Activated CD4-positive, alpha-beta T cell treated with anti-CD3 and anti-CD28 coated beads, Interleukin-2, amount 50 U/mL, for 4 hours (primary cell): ENCODE results near the gene ECPAS.
"Not testable (repeated sequence)": the region's sequence is repeated elsewhere in the genome, so short reads cannot be mapped to it uniquely, and the experiment has no call there.

Experiments used
- DNase-seq, 2 experiments: peaks; one replicate each; pipeline ENCODE4 v3.0.0-alpha.2; 2020

Gene ECPAS

GRCh38 chr9:111411266-111411665, 72.9 kb downstream of the ECPAS start:
- no peak for DNase-seq

GRCh38 chr9:111407813-111408212, 76.4 kb downstream of the ECPAS start:
- DNase-seq = no peak

- DNase-seq = no peak
These were observed 78.5 kb downstream of the ECPAS start for GRCh38 chr9:111405701-111406100.

GRCh38 chr9:111401486-111401885, 82.7 kb downstream of the ECPAS start:
- DNase-seq = not testable (repeated sequence)

GRCh38 chr9:111400564-111400898, 83.7 kb downstream of the ECPAS start:
- DNase-seq = no peak

DNA sequence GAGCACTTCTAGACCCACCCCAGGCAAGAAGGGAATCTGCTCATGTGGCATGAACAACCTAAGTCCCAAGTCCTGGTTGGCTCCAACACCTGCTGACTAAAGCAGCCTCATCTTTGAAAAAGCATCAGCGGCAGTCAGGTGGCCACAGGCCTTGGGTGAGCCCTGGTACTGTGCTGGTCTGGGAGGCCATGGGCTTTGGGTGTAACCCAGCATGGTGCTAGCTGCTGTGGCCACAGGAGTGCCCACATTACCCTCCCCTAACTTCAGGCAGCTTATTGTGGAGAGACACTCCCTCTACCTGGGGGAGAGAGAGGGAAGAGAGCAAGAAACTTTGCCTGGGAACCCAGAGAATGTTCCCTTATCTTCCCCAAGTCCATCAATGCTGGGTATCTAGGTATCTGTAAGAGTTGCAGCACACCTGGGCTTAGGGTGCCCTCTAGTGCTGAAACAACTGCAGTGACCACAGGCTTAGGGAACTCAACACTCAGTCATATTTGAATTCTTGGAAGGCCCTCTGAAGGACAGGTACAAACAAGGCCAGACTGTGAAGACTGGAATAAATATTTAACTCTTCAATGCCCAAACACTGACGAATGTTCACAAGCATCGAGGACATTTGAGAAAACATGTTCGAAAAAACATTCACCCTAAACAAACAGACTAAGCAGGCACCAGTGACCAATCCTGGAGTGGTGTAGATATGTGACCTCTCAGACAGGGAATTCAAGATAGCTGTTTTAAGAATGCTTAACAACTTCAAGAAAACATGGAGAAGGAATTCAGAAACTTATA, 84.2 kb downstream of the ECPAS start:
- DNase-seq = no peak

DNA sequence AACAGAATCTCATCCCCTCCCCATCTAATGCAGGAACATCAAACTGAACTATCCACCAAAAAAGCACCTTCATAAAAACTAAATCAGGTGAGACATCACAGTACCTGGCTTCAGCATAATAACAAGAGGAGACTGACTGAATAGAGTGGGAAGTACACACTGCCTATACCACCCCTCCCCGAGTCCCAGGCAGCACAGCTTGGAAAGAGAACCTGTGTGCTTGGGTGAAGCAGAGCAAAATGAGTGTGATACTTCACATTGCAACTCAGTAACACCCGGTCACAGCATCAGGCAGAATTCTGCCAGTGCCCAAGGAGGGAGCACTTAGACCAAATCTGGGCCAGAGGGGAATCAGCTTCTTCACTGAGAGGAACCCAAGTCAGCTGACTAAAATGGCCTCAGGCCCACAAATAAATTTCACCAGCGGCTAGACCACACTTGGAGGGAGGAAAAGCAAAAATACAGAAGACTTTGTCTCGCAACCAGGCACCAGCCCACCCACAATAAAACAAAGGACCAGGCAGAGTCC, 84.9 kb downstream of the ECPAS start:
- no peak for DNase-seq

DNA sequence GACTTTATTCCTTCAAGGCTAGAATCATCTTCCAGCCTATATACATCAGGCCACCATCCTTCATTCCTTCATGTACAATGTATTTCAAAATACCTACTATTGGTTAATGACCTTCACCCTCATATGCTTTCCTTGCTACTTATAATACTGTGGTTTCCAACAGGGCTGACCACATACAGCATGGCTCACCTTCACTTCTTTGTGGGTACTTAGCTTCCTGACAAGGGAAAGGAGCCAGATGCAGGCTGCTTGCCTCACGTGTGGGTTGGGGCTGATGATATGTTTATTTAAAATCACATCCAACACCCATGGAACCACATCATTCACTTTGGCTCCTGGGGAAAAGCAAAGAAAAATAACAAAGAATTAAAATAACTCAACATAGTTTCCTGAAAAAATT, 90.2 kb downstream of the ECPAS start:
- DNase-seq = no peak

- DNase-seq = no peak
These were observed 94.8 kb downstream of the ECPAS start for GRCh38 chr9:111389406-111389805.

DNA sequence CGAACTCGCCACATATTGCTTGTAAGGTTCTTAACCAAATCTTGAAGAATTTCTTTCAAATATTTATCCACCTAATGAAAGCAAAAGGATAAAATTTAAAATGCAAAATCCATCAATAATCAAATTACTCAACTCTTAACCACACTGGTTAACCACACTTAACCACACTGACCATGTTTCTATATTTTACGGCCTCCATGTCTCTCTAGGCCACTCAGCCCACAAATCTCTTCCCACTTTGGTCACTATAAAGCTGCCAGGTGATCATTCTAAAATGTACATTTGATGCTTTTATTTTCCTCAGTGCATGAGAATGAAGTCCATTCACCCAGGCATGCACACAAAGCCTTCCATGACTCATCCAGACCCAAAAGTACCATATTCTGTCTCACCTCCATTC, 97.8 kb downstream of the ECPAS start:
- DNase-seq = no peak

DNA sequence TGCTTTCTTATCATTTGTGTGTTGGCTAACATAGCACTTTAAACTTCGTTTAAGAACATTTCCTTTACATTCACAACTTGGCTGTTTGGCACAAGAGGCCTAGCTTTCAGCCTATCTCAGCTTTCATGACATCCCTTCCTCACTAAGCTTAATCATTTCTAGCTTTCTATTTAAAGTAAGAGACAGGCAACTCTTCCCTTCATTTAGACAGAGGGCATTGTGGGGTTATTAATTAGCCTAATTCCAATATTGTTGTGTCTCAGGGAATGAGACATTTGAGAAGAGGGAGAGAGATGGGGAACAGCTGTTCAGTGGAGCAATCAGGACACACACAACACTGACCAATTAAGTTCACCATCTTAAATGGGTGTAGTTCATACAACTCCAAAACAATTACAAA, 103.2 kb downstream of the ECPAS start:
- DNase-seq = no peak

DNA sequence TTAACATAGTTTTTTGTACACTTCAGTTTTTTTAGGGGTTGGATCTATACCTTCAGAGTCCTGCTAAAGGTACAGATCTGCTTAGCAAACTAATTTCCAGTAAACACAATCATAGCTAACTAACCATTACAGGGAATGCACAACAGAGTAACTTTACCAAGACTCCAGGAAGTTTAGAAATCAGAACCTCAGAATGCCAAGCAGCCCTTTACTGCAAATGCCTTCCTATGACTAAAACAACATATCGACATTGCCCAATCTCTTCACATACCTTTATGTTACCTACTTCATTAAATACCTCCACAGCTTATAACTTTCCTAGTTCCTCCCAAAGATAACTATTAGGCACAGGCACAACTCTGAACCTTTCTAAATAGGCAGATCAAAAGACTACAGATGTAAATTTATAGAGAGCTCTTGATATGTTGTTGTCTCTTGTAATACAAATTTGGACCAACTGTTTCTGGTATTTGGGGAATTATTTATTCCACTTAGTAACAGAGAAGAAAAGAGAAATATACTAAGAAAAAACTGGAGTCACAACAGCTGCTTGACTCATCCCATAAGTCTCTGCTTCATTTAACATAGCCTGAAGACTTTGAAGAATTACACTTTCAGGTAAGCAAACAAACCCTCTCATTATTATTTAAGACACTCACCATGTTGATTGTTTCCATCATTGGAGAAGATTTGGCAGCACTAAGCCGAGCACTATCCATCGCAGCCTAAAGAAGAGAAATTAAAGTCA, 108.2 kb downstream of the ECPAS start:
- no peak for DNase-seq

- DNase-seq = no peak
These were observed 109.1 kb downstream of the ECPAS start for GRCh38 chr9:111375062-111375461.

- DNase-seq = no peak
These were observed 111.9 kb downstream of the ECPAS start for GRCh38 chr9:111372297-111372696.

DNA sequence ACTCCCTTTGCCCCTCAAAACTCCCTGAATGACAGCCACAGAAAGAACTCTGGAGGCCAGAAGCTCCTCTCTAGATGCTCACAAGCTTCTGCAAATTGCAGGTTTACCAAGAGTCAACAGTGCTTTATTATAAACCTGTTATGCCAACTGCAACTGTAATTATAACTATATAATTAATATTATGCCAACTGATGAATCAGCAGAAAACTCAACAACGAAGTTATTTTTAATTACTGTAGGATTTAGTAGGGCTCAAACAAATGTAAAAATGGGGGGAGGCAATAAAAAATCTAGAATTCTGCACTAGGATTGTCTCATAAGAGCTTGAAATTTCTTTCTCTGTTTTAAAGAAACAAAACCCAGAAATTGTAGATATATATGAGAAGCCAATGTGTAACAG, 117.2 kb downstream of the ECPAS start:
- DNase-seq = no peak

DNA sequence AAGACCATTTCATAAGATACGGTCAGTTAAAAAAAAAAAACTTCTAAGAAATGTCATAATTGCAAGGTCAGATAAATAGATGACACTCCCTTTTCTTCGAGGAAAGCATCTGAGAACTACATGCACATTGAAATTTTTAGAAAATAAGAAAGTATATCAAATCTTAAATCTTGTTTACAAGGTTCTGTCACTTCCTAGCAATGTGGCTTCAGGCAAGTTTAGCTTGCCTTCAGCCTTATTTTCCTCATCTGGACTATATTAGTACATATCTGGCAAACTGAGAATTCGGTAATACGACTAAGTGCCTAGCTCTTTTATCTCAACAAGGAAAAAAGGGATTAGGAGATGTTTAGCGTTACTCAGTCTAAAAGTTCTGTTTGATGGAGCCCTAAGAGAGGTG, 121.7 kb downstream of the ECPAS start:
- DNase-seq = no peak

DNA sequence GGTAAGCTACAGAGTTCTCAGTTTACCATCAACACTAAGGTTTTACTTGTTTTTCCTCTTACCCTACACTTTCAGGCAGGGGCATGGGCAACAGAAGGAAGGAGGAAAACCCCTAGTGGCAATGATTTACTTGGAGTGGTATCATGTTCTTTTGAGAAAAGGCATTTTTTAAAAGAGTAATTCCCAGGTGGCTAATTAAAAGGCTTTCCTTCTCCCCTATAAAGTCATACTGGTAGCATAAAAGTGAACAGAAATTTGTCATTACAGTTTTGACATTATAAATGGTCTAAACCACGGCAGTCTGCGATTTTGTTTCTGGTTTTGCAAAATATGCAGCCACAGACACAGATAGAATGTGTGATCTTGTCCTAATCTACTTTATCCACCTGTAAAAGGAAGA, 123.3 kb downstream of the ECPAS start:
- DNase-seq = no peak

- no peak for DNase-seq
These were observed 127.5 kb downstream of the ECPAS start for GRCh38 chr9:111356481-111357244.

DNA sequence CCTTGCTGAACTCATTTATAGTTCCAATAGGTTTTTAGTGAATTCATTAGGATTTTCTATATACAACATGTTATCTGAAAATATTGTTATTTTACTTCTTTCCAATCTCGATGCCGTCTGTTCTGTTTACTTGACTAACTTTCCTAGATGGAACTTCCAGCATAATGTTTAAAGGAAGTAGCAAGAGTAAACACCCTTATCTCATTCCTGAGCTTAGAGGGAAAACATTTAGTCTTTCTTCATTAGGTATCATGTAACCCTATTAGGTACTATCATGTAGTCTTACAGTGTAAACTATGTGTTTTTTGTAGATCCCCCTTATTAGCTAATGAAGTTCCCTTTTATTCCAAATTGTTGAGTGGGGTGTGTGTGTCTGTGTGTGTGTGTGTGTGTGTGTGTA, 131.6 kb downstream of the ECPAS start:
- no peak for DNase-seq

GRCh38 chr9:111350556-111350955, 133.6 kb downstream of the ECPAS start:
- no peak for DNase-seq

GRCh38 chr9:111349766-111350165, 134.4 kb downstream of the ECPAS start:
- DNase-seq = no peak

GRCh38 chr9:111348821-111349271, 135.3 kb downstream of the ECPAS start:
- no peak for DNase-seq

GRCh38 chr9:111334318-111334863, 149.8 kb downstream of the ECPAS start:
- not testable (repeated sequence) for DNase-seq
